Measurements from ENCODE around the gene MRPL51.

Gene MRPL51

GRCh38 chr12:6461401-6462233 lies 31.4 kb downstream of the MRPL51 start:
- ATAC-seq: peak; percentile 89
- DNase-seq: peak; percentile 87

GRCh38 chr12:6460751-6461371 lies 32.2 kb downstream of the MRPL51 start:
- ATAC-seq (peak; percentile 17), DNase-seq (no peak)

- DNase-seq: no peak
- ATAC-seq: no peak
Observed at GRCh38 chr12:6459004-6459337, 34.1 kb downstream of the MRPL51 start.

GRCh38 chr12:6458281-6459003 lies 34.6 kb downstream of the MRPL51 start:
- DNase-seq (no peak), ATAC-seq (no peak)

GRCh38 chr12:6457220-6457945 lies 35.7 kb downstream of the MRPL51 start:
- ATAC-seq (no peak), DNase-seq (no peak)

- DNase-seq (peak; percentile 60), ATAC-seq (no peak)
Observed at GRCh38 chr12:6452944-6453630, 40.0 kb downstream of the MRPL51 start.

GRCh38 chr12:6452245-6452943 lies 40.7 kb downstream of the MRPL51 start:
- ATAC-seq (no peak), DNase-seq (peak; percentile 54)

GRCh38 chr12:6451348-6452244 lies 41.5 kb downstream of the MRPL51 start, which contains the start of gene TAPBPL:
TSS of gene TAPBPL (plus strand) at chr12:6452042. CDS start at chr12:6452249, 207 bp downstream.
- DNase-seq (peak; percentile 82), ATAC-seq (peak; percentile 68)

GRCh38 chr12:6450869-6451347 lies 42.2 kb downstream of the MRPL51 start:
- DNase-seq (peak; percentile 74), ATAC-seq (peak; percentile 20)

- ATAC-seq (no peak), DNase-seq (peak; percentile 31)
Observed at GRCh38 chr12:6450091-6450868, 42.8 kb downstream of the MRPL51 start.

GRCh38 chr12:6444704-6445688 lies 48.1 kb downstream of the MRPL51 start, which contains the start of gene CD27:
TSS of gene CD27 (plus strand) at chr12:6444955. CDS start at chr12:6445096, 141 bp downstream.
- ATAC-seq (peak; percentile 5), DNase-seq (peak; percentile 51)

- DNase-seq: no peak
- ATAC-seq: peak; percentile 31
Observed at GRCh38 chr12:6444031-6444430, 49.0 kb downstream of the MRPL51 start.

GRCh38 chr12:6443361-6443983 lies 49.6 kb downstream of the MRPL51 start:
- ATAC-seq: peak; percentile 76
- peak; percentile 72 for DNase-seq

GRCh38 chr12:6442836-6443235 lies 50.2 kb downstream of the MRPL51 start:
- DNase-seq (no peak), ATAC-seq (no peak)

Measured in stimulated activated naive CD8-positive, alpha-beta T cell treated with anti-CD3 and anti-CD28 coated beads, Interleukin-15, Interleukin-2, amounts not matched to agents 100 U/mL and 50 U/mL, for 24 hours (primary cell).